ENCODE measurements around the gene BRAT1.

DNA sequence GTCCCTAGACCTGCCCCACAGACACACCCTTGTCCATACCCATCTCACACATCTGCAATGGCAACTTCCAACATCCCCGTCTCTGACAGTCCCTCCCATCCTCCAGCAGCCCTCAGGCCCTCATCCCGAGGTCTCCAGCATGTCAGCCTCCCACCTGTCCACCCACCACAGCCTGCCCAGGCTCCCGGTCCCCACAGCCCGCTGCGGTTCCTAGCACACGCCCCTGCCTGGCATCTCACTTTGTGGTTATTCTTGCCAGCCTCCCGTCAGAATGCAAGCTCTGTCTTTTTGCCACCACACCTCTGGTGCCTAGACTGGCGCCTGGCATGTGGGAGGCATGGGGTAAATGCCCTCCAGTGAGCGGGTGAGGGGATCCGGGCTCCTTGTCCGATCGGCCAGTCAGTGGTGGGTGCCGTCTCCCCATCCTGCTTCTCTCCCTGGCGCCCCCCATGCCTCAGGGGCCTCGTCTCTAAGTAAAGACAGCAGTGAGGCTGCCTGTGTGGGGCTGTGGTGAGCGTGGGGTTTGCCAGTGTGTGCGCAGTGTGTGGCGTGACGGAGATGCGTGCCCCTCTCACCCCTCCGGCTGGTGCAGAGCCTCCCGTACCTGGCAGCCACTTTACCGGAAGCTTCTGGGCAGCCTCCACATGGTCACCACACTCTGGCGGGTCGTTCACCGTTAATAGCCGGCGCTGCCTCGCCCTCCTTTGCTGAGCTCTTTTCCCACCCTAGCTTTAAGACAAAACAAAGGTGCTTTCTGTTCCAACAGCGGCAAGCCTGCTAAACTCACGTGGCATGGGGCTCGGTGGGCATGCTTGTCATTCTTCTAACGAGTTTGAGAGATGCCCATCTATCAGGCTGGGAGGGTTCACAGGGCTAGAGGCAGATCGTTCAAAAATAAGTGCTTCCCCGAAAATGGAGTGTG lies 48.0 kb upstream of the BRAT1 start:
- TF ChIP-seq, protein P1, sequence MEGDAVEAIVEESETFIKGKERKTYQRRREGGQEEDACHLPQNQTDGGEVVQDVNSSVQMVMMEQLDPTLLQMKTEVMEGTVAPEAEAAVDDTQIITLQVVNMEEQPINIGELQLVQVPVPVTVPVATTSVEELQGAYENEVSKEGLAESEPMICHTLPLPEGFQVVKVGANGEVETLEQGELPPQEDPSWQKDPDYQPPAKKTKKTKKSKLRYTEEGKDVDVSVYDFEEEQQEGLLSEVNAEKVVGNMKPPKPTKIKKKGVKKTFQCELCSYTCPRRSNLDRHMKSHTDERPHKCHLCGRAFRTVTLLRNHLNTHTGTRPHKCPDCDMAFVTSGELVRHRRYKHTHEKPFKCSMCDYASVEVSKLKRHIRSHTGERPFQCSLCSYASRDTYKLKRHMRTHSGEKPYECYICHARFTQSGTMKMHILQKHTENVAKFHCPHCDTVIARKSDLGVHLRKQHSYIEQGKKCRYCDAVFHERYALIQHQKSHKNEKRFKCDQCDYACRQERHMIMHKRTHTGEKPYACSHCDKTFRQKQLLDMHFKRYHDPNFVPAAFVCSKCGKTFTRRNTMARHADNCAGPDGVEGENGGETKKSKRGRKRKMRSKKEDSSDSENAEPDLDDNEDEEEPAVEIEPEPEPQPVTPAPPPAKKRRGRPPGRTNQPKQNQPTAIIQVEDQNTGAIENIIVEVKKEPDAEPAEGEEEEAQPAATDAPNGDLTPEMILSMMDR (IDR thresholded peaks at IDR 0.05): no peak
- TF ChIP-seq EZH2 (IDR thresholded peaks at IDR 0.05; ENCODE audit: borderline replicate concordance, insufficient read depth, low read depth, low read length, poor library complexity, severe bottlenecking): no peak

All from B cell (primary cell).